ENCODE measurements around the gene TEX2. TPM values are rescaled to one million over a fixed set of nuclear protein-coding genes. Genes with fewer than 3 reads are reported as not detected.

TEX2 gene
- total and polyA plus RNA-seq, 2 of the 13 experiments (the other 11 are each of a cell fraction or from before 2014, with no cell fraction given), result 21.4 to 37.7 TPM

GRCh38 chr17:64295146-64295545 is 32.1 kb upstream of the TEX2 start (continued):
- TF ChIP-seq ARID5B (CRISPR knock-in tag; IDR thresholded peaks at IDR 0.05) (no peak), TEAD2 (CRISPR knock-in tag; IDR thresholded peaks at IDR 0.05) (no peak), BRD4 (CRISPR knock-in tag; IDR thresholded peaks at IDR 0.05) (no peak), MXD3 (CRISPR knock-in tag; IDR thresholded peaks at IDR 0.05) (no peak), SMARCC2 (IDR thresholded peaks at IDR 0.05) (no peak)

GRCh38 chr17:64291268-64291851 is 28.3 kb upstream of the TEX2 start:
- ATAC-seq (no peak; the same call in 2 of the 3 replicates), DNase-seq (ENCODE audit: low spot score) (peak; percentile 63), FAIRE-seq (peak; percentile 34)
- Histone ChIP-seq H3K4me1 (ENCODE audit: insufficient read depth, low read length) (no peaks in the 10 kb centered on the region), H3K4me2 (ENCODE audit: low read depth, low read length) (no peak overlapping the region), H3K9ac (ENCODE audit: insufficient read depth, low read depth, low read length) (no peak overlapping the region), H3K9me3 (ENCODE audit: low read length) (peaks cover 10% of the 10 kb centered on the region; the same call in 1 of the 2 replicates), H2AFZ (ENCODE audit: low read length) (no peak overlapping the region), H3K4me3 (replicated peaks in 1 of 3; ENCODE audit: insufficient read depth in 1 of 3, low read depth in 2 of 3, low read length in 3 of 3) (no peak overlapping the region), H3K27ac (ENCODE audit: extremely low read length, insufficient read depth, low read length) (no peak overlapping the region), H3K79me2 (ENCODE audit: insufficient read depth, low read length) (no peaks in the 10 kb centered on the region), H4K20me1 (ENCODE audit: insufficient read depth, low read length) (no peaks in the 10 kb centered on the region), H3K27me3 (ENCODE audit: control insufficient read depth in 1 of 2, insufficient read depth in 2 of 2, low read length in 2 of 2) (peaks cover under 1 to 1% of the 10 kb centered on the region in 2 experiments; a peak in 3 of 5 replicates), H3K36me3 (replicated peaks in 1 of 2; ENCODE audit: control insufficient read depth in 1 of 2, insufficient read depth in 2 of 2, low read length in 2 of 2) (no peaks in the 10 kb centered on the region)
- BruUV-seq (replicated peaks), result no TSS peak
- CTCF ChIA-PET (ENCODE audit: low intra/inter-chr PET ratio, low total read pairs), result interaction anchor here (1.2 kb wide), 1 partner anchor 75 kb away, joined by 3 read pairs; no protein-coding TSS in a partner anchor
- 22% methylated on average over 9 of the region's 9 CpGs for WGBS (ENCODE audit: low lambda C conversion rate)
- in situ Hi-C loops (cut with HindIII; ENCODE audit: extremely low pct_ligation_motif_present, low pct_unique_long_range_greater_than_20kb) (no loop called here), intact Hi-C loops (cut with micrococcal nuclease; ENCODE audit: unreplicated experiment) (no loop called here)
- POLR2A ChIA-PET, result interaction anchor here (2.7 kb wide), 1 partner anchor 146 kb away, joined by 12 read pairs; no protein-coding TSS in a partner anchor
- no peak for TF ChIP-seq RBM22 (optimal IDR thresholded peaks at IDR 0.05; ENCODE audit: low read length)
- peak; percentile 83 for TF ChIP-seq CTCF (CRISPR knock-in tag; IDR thresholded peaks at IDR 0.05)
- TF ChIP-seq RAD21 (CRISPR knock-in tag; IDR thresholded peaks at IDR 0.05), result peak; percentile 26; the same call in 1 of the 2 replicates
- 0 out of 2 replicates have a peak, but pooled peaks have one; percentile 31 for TF ChIP-seq ZNF430 (CRISPR knock-in tag; IDR thresholded peaks at IDR 0.05)
- no peak for TF ChIP-seq FOXO4 (CRISPR knock-in tag; conservative IDR thresholded peaks at IDR 0.05)
- peak; percentile 83 for TF ChIP-seq STAG1 (CRISPR knock-in tag; IDR thresholded peaks at IDR 0.05)
- TF ChIP-seq FOXJ3 (CRISPR knock-in tag; IDR thresholded peaks at IDR 0.05; ENCODE audit: borderline replicate concordance), result no peak

All from HepG2 (cell line).